Superior temporal gyrus (tissue), 1 donor: ENCODE data around the gene RIGI.
A peak's percentile ranks its signal among the peaks of the same experiment; 100 is the strongest.
"Not testable (repeated sequence)": the region's sequence is repeated elsewhere in the genome, so short reads cannot be mapped to it uniquely, and the experiment has no call there.

ENCODE experiments used
- DNase-seq: peaks from one replicate; pipeline ENCODE4 v3.0.0-alpha.2; 2016; ENCODE audit errors: extremely low spot score

Gene RIGI

DNA sequence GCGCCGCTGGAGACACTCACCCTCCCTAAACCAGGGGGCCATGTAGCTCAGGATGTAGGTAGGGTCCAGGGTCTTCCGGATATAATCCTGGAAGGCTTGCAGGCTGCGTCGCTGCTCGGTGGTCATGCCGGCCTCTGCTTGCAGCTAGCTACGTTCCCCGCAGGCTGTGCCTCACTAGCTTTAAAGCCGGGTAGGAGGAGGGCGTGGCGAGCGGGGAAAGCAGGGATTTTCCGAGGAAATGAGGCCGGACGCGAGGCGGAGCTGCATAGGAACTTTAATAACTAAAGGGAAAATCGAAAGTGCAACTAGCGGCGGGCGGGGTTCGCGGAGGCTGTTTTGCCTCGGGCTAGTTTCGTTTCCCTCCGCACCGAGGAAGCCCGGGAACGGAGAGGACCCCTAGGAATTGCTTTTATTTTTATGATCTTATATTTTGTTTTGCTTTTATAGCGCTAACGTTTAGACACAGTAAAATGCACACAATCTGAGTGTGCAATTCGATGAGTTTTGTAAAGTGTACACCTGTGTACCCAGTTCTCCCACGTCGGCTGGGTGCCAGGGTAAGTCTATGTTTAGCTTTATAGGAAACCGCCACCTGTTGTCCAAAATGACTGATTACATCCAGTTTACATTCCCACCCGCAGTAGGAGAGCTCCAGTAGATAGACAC is at the start of gene RIGI:
RIGI (minus strand) TSS at position 156 of the 666 bp plus-strand sequence; CDS start at position 126, 30 bp downstream.
- DNase-seq: peak; percentile 83

DNA sequence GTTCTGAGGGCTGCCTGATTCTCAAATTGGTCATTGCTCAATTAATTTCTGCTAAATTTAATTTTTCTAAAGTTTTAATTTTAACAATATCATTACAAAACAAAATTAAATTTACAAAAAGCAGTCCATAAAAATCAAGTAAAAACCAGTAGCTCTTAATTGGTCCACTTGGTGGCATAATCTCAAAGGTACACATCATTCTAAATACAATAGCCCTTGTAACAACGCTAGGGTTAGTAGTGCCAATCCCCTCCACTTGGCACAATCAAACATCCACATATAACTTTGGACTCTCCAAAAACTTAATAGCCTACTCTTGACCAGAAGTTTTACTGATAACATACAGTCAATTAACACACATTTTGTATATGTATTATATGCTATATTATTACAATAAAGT is 48.9 kb upstream of the RIGI start:
- DNase-seq: no peak

DNA sequence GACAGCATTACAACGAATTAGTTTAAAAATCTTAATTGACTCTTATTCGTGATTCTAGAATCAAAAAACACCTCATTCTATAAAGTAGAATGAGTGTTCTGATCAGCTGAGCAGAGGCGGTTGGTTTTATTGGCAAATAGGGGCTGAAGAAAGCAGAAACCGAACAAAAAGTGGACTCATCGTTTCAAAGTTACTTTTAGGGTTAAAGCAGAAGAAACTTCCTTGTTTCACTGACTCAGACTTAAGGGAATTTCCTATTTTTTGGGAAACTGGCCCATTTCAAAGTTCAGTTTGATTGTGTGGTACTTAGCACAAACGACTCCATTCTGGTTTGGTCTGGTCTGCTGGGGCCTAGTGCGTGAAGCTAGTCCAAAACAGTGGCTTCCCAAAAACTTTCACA is 47.8 kb upstream of the RIGI start:
- DNase-seq: no peak

DNA sequence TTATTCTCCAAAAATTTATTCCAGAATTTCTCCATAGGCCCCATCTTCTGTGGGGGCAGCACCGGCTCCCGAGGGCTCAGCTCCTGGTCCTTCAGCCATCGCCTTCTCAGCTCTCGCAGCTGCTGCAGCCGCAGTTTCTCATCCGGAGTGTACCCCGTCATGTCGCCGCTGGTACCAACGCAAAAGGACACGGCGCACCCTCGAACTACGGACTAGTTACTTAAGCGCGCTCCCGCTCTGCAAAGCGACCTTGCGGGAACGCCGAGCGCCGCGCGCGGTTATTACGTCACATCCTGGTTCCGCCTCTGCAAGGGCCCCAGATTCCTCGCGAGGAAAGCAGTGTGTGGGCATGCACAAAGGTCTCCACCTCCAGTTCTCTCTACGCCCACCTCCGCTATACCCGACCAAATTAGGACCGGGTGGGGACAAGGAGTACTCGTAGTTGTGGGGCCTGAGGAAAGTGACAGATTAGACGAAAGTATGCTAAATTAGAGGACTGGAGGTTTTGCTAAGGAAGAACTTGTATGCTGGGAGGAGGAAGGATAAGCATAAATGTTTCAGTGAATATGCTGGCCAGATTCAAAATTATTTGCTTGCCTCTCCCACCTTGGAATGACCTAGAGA is 47.0 kb upstream of the RIGI start, which contains the start of gene NDUFB6:
NDUFB6 (minus strand) TSS at position 260 of the 624 bp plus-strand sequence; CDS start at position 161, 99 bp downstream.
- peak; percentile 96 for DNase-seq

DNA sequence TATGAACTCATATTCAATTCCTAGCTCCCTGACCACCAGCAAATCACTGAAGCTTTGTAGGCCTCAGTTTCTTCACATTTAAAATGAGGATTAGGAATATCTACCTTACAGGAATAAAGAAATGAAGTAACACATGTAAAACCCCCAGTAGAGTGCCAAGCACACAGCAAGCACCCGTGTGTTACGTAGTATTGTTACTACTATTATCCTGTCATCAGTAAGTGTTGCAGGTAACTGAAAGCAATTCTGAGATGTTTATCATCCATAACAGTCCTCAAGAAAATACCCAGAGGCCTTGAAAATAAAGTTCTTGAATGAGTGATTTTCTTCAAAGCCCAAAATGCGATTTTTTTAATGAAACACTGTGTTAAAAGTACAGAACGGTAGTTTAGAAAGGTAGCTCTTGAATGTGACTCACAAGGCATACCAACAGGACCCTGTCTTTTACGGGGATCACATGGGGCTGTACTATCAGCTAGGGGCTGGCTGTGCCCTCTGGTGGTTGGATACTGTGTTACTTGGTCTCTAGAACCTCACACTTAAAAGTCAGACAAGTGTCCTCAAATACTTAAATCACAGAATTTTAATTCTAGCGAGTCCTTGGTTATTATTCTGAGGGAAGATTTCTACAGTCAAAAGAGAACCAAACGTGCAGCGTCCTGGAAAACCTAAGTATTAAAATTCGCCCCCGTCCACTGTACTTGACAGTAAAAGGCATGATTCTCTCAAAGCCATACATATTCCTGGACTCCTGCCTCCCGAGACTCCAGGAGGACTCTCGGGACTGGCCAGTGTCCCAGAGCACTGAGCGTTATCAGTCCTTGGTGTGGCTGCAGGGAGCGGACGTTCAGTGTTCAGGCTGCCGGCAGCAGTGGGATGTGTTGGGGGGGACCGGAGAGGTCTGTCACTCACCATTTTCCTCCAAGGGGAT is 46.2 kb upstream of the RIGI start:
- peak; percentile 83 for DNase-seq

DNA sequence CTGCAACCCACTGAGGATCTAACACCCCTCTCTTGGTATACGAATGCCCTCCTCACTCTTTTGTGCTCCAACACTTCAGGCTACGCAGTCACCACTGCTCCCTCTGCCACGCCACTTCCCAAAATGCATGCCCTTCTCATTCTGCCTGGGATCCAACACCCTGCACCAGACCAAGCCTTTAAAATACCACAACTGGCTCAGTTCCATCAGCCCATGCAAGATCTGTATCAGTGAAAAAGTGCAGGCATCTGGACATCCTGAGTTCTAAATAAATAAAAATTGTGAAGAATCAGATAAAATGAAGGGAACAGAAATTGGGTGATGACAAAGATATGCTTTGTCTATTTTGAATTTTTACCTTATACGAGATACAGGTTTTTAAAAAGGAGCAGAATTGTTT is 44.3 kb upstream of the RIGI start:
- no peak for DNase-seq

DNA sequence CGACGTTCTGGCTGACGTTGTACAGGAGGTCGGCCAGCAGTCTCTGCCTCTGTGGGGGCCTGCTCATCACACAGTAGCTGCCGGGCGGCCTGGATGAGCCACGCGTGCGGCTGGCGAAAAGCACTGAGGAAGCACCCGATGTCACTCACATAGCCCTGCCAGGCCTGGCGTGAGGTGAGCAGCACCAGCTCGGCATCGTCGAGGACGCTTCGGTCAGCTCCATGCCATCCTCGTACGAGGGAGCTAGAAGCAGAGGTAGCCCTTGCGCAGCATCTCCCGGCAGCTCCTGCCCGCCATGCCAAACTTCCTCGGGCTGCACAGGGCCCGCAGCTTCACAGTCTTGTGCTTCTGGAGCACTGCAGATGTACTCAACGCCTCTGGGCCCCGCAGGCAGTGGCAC is 40.8 kb upstream of the RIGI start:
- DNase-seq: no peak

DNA sequence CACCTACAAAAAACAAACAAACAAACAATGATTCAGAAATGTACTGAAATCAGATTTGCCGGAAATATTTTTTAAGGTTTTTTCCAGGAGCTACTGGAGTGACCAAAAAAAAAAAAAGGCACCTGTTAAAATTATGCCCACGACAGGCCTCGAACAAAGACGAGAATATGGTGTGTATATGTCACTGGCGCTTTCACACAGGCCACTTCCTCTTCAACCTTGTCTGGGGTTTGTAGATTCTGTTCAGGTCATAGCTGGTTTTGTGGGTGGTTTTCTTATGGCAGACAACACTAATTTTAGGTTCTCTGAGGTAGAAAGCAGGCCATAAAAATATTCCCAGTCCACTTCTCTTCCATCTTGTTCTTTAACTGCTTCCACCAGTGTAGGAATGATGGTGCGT is 40.0 kb upstream of the RIGI start:
- DNase-seq: no peak

DNA sequence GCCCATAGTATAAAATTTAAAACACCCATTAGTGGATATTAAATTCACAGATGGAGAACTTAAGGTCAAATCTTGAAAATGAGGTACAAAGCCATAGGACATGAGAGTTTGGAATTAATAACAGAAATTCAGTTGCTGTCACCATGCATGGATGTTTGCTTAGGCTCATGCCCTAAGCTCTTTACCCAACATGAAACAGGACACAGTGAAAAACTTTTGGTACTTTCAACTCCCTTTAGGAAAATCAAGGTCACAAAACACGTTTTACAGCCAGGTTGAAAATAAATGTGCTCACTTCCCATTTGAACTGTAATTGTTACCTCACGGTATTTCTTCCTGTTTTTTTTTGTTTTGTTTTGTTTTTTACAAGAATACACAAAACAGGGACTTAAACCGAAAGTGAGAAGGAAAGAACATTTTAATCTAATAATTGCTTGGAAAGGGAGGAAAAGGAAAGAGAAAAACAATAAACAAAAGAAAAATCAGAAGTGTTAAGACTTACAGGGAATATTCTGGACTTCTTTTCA is 32.5 kb upstream of the RIGI start:
- DNase-seq: no peak

DNA sequence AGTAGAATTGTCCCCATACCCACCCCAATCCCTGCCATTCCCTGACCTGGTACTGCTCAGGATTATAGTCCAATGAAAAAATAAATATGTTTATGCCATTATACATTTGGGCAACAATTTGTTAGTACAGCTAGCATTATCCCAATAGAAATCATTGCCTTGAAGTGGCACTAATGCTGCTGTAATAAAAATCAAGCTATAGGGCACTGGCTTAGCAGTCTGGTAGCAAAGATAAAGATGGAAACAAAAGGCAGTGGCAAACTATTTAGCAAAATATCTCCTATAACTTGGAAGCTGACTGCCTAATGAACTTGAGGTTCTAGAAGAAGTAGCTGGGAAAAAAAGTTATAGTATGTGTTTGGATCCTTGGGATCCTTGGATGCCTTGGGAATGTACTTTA is 28.6 kb upstream of the RIGI start:
- no peak for DNase-seq

DNA sequence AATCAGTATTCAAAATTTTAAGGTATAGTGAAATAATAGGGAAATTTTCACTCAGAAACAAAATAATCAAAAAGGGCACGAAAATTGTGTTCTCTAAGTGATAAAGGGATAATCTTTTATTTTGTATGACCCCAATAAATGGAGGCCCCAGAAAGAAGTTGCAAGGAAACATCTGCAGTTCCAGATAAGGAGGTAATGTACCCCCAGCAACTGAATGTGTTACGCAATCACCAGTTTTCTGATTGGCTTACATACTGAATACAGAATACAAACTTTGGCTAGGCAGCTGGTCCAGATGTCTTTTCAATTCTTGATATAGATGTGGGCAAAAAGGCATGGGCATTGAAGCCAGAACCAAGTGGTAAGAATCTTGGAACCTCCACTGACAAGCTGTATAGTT is 28.1 kb upstream of the RIGI start:
- no peak for DNase-seq

DNA sequence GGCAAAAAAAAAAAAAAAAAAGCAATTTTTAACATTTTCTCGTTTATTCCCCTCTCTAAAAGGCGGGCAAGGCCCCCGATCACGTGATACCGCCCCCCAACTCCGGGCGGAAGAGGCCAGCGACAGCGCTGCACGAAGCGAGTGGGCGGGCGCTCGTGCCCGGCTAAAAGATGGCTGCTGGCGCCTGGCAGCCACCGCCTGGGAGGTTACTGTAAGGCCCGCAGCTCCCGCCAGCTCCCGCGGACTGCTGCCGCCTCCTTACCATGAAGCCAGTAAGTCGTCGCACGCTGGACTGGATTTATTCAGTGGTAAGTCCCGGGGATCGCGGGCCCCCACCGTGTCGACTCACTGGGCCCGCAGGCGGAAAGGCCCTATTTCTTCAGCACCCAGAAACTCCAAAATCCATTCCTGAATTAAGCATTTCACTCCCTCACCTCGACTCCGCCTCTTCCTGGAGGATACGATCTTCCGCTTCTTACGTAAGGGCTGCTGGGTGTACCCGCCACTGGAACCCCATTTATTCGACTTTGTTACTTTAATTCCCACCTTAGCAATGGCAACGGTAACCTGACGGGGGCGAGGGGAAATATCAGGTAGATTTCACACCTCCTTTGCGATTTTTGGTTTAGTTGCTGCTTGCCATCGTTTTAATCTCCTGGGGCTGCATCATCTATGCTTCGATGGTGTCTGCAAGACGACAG is 26.3 kb upstream of the RIGI start, which contains the start of the genes SMIM27 and TOPORS:
SMIM27 (plus strand) TSS at position 156 of the 701 bp plus-strand sequence; CDS start at position 264, 108 bp downstream.
TOPORS (minus strand) TSS at position 415 of the 701 bp plus-strand sequence; CDS start at position 265, 150 bp downstream.
- DNase-seq: peak; percentile 97

DNA sequence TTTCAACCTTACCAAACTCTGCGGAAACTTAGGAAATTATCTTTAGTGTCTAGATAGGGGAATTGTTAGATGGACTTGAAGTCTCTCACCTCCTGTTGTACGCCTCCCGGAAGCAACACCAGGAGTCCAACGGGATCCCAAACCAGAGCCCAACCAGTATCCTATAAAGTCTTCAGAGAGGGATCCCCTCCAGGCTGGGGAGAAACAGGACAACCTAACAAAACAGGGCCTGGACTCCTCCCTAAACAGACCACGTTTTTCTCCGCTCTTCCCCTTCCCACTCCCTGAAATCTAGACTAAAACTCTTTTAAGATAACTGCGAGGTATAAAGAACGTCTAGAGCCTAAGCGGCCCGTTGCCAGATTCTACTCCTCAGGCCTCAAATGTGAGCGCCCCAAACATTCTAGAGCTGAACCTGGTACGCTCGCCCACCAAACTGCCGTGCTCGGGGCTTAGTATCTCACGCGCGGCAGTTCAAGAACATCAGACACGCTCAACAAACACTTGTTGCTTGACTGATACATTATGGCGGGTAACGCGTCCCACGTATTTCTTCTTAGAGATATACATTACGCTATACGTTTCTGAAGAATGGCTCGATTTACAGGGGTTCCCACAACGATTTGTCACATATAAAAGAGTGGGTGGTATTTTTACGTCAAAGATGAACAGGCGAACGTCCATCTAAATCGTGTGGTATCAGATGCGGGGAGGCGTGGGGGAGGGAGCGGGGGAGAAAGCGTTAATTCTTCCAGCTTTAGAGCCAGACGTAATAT is 25.5 kb upstream of the RIGI start:
- peak; percentile 69 for DNase-seq

DNA sequence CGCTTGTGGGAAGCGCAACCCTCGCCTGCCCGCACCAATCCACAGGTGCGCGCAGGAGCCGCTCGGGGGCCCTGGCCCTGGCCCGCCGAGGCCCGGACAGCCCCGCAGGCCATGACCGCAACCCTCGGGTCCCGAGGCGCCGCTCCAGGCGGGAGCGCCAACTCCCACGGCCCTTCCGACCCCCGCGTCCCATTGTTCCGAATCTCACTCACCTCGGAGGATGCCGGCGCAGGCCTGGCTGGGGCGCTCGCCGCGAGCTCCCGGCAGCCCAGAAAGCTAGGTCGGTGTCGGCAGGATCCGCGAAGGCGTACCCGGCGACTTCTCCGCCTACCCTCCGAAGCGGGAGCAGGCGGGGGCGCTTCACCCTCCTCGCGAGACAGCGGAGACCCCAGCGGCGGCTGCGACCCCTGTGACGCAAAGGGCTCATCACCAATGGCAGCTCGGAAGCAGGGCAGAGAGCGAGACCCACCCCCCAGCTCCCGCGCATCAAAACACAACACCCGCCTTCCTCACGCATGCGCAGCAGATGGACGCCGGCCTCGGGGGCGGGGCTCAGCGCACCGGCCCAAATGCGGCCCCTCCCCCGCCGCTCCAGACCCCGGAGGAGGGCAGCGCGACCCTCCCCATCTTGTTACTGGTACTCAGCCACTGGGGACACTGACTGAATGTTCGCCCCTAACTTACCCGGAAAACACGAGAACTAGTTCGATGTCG is 24.7 kb upstream of the RIGI start:
- DNase-seq: peak; percentile 94

DNA sequence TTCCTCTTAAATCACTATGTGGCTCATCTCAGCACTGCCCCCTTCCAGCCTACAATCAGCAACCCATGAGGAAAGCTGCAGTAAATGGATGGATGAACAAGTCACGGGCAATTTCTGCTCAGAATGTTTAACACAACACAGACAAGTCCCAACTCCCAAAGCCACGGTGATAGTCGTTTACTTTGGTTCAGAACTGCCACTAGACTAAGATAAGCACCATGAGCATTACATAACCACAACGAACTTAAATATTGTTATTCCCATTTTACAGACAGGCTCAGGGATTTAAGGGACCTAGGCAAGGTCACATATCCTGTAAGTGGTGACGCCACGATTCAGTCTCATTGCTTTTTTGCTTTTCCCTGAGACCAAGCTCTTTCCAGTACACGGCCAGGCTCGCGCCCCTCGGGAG is 24.2 kb upstream of the RIGI start:
- DNase-seq: peak; percentile 61

DNA sequence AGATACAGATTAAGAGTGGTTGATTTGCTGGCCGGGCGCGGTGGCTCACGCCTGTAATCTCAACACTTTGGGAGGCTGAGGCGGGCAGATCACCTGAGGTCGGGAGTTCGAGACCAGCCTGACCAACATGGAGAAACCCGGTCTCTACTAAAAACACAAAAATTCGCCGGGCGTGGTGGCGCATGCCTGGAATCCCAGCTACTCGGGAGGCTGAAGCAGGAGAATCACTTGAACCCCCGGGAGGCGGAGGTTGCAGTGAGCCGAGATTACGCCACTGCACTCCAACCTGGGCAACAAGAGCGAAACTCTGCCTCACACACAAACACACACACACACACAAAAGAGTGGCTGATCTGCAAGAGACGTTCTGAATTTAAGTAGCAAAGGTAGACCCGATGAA is 22.2 kb upstream of the RIGI start:
- not testable (repeated sequence) for DNase-seq

DNA sequence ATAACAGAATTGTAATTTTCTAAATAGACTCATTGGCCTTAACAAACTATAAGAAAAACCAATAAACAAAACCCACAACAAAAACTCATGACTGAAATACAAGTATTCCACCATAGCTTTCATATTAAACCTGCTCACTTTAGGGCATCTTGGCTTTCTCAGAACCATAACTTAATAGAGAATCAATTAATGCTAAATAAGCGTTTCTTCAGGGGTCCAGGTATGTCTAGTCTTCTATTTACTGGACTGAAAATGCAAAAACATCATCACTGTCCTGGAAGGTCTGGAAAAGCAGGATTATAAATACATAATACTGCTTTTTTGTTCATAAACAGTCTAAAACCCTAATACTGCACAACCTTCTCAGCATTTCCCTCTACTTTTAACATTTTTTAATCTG is 19.9 kb upstream of the RIGI start:
- no peak for DNase-seq

DNA sequence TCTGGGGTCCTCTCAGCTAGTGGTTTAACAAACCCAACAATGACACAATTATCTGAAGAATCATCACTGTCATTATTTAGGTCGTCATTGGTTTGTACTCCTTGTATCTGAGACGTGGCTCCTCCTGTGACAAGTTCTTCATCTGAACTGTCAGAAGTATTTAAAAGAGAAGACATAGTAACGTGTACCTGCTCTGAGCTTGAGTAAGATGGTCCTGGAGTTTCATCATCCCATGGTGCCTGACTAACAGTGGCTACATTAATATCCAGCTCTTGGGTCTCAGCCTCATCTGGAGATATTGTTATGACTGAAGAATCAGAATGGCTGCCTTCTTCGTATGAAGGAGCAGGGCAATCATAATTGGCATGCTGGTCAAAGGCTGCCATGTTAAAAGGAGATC is 17.1 kb upstream of the RIGI start:
- no peak for DNase-seq

DNA sequence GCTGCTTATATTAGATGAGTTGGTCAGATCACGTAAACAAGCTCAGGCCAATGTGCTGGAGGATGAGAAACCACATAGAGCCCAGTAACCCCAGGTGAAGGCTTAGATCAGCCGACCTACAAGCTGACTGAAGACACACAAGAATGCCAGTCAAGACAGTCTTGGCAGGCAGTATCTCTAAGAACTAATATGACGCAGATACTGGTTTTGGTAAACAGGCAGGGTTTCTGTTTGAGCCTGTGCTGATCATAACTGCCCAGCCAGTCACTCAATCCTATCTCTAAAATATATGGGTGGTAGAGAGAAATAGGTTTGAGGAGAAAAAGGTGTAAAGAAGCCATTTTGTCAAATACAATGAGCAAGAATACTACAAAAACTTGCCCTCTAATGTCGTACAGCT is 7.8 kb upstream of the RIGI start:
- DNase-seq: no peak

DNA sequence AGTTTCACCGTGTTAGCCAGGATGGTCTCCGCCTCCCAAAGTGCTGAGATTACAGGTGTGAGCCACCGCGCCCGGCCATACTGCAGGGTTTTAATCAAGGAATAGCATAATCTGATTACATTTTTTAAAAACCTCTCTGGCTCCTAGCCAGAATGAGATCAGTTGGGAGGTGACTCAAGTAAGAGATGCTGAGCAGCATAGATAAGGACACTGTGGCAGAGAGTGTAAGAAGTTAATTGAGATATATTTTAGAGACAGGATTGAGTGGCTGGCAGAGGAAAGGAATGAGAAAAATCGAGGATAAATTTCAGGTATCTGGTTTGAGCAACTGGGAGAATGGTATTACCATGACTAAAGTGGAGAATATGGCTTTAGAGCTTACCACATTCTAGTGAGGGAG is 7.3 kb upstream of the RIGI start:
- DNase-seq: no peak
